ENCODE results near the gene SEMA4D.

DNA sequence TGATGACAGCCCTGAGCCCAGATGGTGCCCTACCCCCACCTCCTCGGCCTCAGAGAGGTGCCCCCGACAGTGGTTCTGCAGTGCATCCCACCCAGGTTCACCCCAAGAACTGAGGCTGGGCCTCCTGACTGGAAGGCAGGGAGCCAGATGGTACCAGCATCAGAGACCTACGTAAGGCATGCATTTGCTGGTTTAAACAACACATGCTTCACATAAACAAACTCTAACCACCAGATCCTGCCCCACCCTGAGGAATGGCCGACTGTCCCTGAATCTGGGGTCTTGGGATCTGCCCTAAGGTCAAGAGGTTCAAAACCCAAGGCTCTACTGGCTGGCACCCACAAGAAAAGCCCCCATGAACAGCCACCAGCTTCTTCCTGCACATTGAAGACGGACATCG is 106.3 kb downstream of the SEMA4D start:
- TF ChIP-seq POLR2A (IDR thresholded peaks at IDR 0.05; ENCODE audit: low read length), result no peak
- no peak for TF ChIP-seq GATA1 (IDR thresholded peaks at IDR 0.05; ENCODE audit: low read depth, low read length)

Data from erythroblast (primary cell).